HG03196 (cell line): ENCODE measurements around the gene CREB3L2.
"Not testable (repeated sequence)": the region's sequence is repeated elsewhere in the genome, so short reads cannot be mapped to it uniquely, and the experiment has no call there.

Experiments used
- ATAC-seq: cut with Tn5 transposase; IDR thresholded peaks from one replicate; pipeline ENCODE4 v1.9.1; 2021; ENCODE audit not compliant: unreplicated experiment

CREB3L2 gene

GRCh38 chr7:137970253-137970975 is 31.5 kb downstream of the CREB3L2 start:
- no peak for ATAC-seq

GRCh38 chr7:137969828-137970227 is 32.1 kb downstream of the CREB3L2 start:
- ATAC-seq, result no peak

- no peak for ATAC-seq
Measured at GRCh38 chr7:137968890-137969289, 33.0 kb downstream of the CREB3L2 start.

- ATAC-seq, result not testable (repeated sequence)
Measured at GRCh38 chr7:137968339-137968738, 33.5 kb downstream of the CREB3L2 start.

- ATAC-seq, result no peak
Measured at GRCh38 chr7:137967143-137968018, 34.5 kb downstream of the CREB3L2 start.

GRCh38 chr7:137966641-137967142 is 35.2 kb downstream of the CREB3L2 start:
- ATAC-seq, result no peak

GRCh38 chr7:137965942-137966640 is 35.8 kb downstream of the CREB3L2 start:
- no peak for ATAC-seq

- no peak for ATAC-seq
Measured at GRCh38 chr7:137964824-137965545, 36.9 kb downstream of the CREB3L2 start.

GRCh38 chr7:137962875-137963507 is 38.9 kb downstream of the CREB3L2 start:
- no peak for ATAC-seq

GRCh38 chr7:137962491-137962874 is 39.4 kb downstream of the CREB3L2 start:
- ATAC-seq, result no peak

GRCh38 chr7:137961200-137962177 is 40.4 kb downstream of the CREB3L2 start:
- ATAC-seq, result peak; percentile 64

GRCh38 chr7:137960020-137960419 is 41.9 kb downstream of the CREB3L2 start:
- no peak for ATAC-seq

- no peak for ATAC-seq
Measured at GRCh38 chr7:137958470-137959431, 43.1 kb downstream of the CREB3L2 start.

- ATAC-seq, result no peak
Measured at GRCh38 chr7:137957887-137958286, 44.0 kb downstream of the CREB3L2 start.

GRCh38 chr7:137956591-137956990 is 45.3 kb downstream of the CREB3L2 start:
- no peak for ATAC-seq

GRCh38 chr7:137956183-137956582 is 45.7 kb downstream of the CREB3L2 start:
- no peak for ATAC-seq

GRCh38 chr7:137954614-137955013 is 47.3 kb downstream of the CREB3L2 start:
- ATAC-seq, result no peak
